ENCODE results near the gene GFOD2.

GFOD2 gene

GRCh38 chr16:67707790-67708189 lies 11.3 kb downstream of the GFOD2 start:
- DNase-seq (ENCODE audit: low read depth) = no peak
- H3K4me3 ChIP-seq (ENCODE audit: control insufficient read depth, low read depth, low read length) = no peak overlapping the region
- TF ChIP-seq, protein P1, sequence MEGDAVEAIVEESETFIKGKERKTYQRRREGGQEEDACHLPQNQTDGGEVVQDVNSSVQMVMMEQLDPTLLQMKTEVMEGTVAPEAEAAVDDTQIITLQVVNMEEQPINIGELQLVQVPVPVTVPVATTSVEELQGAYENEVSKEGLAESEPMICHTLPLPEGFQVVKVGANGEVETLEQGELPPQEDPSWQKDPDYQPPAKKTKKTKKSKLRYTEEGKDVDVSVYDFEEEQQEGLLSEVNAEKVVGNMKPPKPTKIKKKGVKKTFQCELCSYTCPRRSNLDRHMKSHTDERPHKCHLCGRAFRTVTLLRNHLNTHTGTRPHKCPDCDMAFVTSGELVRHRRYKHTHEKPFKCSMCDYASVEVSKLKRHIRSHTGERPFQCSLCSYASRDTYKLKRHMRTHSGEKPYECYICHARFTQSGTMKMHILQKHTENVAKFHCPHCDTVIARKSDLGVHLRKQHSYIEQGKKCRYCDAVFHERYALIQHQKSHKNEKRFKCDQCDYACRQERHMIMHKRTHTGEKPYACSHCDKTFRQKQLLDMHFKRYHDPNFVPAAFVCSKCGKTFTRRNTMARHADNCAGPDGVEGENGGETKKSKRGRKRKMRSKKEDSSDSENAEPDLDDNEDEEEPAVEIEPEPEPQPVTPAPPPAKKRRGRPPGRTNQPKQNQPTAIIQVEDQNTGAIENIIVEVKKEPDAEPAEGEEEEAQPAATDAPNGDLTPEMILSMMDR (conservative IDR thresholded peaks at IDR 0.05; ENCODE audit: control insufficient read depth, insufficient read depth, low read depth, low read length) = no peak

DNA sequence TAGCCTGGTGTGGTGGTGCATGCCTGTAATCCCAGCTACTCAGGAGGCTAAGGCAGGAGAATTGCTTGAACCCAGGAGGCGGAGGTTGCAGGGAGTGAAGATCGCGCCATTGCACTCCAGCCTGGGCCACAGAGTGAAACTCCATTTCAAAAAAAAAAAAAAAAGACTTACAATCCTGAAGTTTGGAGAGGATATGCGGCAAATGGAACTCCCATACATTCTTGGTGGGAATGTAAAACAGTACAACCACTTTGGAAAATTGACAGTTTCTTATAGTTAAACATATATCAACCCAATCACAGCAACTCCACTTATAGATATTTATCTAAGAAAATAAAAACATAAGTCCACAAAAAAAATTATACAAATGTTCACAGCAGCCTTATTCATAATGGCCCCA lies 11.9 kb downstream of the GFOD2 start:
- TF ChIP-seq, protein P1 (conservative IDR thresholded peaks at IDR 0.05; ENCODE audit: control insufficient read depth, insufficient read depth, low read depth, low read length) = no peak
- H3K4me3 ChIP-seq (ENCODE audit: control insufficient read depth, low read depth, low read length) = no peak overlapping the region
- DNase-seq (ENCODE audit: low read depth) = no peak

DNA sequence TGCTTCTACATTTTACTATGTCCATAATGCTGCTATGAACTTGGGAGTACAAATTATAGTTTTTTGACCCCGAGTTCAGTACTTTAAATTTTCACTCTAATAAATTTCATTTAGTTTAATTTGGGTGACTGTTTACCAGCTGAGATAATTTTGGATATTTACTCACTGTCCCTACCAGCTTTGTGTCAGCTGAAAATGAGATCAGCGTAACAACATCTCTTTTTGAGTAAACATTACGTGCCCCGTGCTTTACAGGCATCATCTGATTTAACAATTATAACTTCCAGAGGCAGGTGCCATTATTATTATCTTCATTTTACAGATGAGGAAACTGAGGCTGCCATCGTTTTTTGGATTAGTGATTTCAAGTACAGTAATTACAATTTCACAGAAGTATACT lies 15.0 kb downstream of the GFOD2 start:
- no peak overlapping the region for H3K4me3 ChIP-seq (ENCODE audit: control insufficient read depth, low read depth, low read length)
- TF ChIP-seq, protein P1 (conservative IDR thresholded peaks at IDR 0.05; ENCODE audit: control insufficient read depth, insufficient read depth, low read depth, low read length) = no peak
- no peak for DNase-seq (ENCODE audit: low read depth)

DNA sequence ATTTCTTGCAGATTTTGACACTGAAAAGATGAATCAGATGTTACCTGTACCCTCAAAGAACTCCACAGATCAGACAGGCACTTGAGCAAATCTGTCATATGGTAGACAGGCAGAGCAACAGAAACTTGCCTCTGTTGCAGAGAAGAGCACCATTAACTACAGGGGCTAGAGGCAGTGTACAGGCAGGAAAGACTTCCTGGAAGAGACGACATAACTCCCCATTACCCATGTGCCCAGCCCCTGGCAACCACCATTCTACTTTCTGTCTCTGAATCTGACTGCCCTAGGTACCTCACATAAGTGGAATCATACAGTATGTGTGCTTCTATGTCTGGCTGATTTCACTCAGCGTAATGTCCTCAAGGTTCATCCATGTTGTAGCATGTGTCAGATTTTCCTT lies 15.5 kb downstream of the GFOD2 start:
- no peak for DNase-seq (ENCODE audit: low read depth)
- TF ChIP-seq, protein P1 (conservative IDR thresholded peaks at IDR 0.05; ENCODE audit: control insufficient read depth, insufficient read depth, low read depth, low read length) = no peak
- H3K4me3 ChIP-seq (ENCODE audit: control insufficient read depth, low read depth, low read length) = no peak overlapping the region

DNA sequence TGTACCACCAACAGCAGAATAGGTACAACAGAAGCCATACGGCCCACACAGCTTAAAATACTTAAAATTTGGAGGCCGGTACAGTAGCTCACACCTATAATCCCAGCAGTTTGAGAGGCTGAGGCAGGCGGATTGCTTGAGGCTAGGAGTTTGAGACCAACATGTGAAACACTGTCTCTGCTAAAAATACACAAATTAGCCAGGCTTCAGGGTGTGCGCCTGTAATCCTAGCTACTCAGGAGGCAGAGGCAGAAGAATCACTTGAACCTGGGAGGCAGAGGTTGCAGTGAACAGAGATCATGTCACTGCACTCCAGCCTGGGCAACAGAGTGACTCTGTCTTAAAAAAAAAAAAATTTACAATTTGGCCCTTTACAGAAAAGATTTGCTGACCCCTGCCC lies 17.0 kb downstream of the GFOD2 start:
- no peak for DNase-seq (ENCODE audit: low read depth)
- no peak overlapping the region for H3K4me3 ChIP-seq (ENCODE audit: control insufficient read depth, low read depth, low read length)
- TF ChIP-seq, protein P1 (conservative IDR thresholded peaks at IDR 0.05; ENCODE audit: control insufficient read depth, insufficient read depth, low read depth, low read length) = no peak

DNA sequence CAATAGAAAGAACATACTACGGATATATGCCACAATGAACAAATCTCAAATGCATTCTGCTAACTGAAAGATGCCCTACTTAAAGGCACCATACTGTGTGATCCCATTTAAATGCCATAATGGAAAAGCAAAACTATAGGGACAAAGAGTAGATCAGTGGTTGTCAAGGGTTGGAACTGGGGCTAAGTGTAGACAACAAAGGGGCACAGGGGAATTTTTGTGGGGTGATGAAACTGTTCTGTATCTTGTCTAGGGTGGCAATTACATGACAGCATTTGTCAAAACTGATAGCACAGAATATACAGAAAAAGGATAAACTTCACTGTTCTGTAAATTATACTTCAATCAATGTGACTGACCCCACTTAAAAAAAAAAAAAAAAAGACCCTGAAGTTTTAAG lies 17.7 kb downstream of the GFOD2 start:
- DNase-seq (ENCODE audit: low read depth) = no peak
- TF ChIP-seq, protein P1 (conservative IDR thresholded peaks at IDR 0.05; ENCODE audit: control insufficient read depth, insufficient read depth, low read depth, low read length) = no peak
- no peak overlapping the region for H3K4me3 ChIP-seq (ENCODE audit: control insufficient read depth, low read depth, low read length)

DNA sequence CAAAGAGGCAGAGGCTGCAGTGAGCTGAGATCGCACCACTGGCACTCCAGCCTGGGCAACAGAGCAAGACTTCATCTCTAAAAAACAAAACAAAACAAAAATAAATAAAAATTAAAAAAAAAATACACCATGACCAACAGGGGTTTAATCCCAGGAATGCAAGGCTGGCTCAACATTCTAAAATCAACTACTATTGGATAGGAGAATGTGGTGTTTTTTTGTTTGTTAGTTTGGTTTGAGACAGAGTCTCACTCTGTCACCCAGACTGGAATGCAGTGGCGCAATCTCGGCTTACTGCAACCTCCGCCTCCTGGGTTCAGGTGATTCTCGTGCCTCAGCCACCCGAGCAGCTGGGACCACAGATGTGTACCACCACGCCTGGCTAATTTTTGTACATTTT lies 19.9 kb downstream of the GFOD2 start:
- TF ChIP-seq, protein P1 (conservative IDR thresholded peaks at IDR 0.05; ENCODE audit: control insufficient read depth, insufficient read depth, low read depth, low read length) = no peak
- H3K4me3 ChIP-seq (ENCODE audit: control insufficient read depth, low read depth, low read length) = no peak overlapping the region
- DNase-seq (ENCODE audit: low read depth) = no peak
